ENCODE measurements around the gene CDK6.
A peak's percentile ranks its signal among the peaks of the same experiment; 100 is the strongest.

The CDK6 gene

DNA sequence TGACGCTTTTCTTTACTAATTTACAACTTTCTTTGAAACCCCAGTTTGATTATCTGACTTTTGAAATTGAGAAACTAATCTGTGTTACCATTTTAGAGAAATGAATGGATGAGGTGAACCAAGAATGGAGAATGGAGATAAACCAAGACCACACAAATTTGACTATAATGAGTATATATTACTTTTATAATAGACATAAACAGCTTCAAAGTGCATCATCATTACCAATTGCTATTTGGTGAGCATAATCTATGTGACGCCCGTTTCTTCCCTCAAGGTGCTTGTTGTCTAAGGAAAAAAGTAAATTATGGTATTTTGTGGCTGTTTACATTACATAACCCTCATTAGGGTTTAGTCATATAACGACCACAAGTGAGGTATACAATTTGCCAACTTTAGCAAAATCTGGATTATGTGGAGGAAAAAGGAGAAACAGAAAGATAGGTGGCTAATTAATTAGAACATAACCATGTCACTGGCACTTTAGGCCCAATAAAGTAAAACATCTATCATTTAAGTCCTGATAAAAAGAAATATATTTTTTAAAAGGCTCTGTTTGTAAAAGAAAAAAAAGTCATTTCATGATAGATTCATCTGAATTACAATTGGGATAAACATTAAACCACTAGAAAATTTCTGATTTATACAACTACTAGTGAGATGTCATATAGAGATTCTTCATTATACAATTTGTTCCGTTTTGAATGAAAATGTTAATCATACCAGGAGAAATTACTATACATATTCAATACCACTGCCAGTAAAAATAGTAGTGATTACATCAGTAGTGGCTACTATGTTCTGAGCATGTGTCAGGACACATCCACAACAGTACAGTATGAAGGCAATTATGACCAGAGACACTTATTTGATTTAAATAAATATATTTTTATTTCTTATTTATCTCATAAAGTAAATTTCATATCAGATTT is 128.0 kb downstream of the CDK6 start:
- DNase-seq (ENCODE audit: low spot score) = no peak

DNA sequence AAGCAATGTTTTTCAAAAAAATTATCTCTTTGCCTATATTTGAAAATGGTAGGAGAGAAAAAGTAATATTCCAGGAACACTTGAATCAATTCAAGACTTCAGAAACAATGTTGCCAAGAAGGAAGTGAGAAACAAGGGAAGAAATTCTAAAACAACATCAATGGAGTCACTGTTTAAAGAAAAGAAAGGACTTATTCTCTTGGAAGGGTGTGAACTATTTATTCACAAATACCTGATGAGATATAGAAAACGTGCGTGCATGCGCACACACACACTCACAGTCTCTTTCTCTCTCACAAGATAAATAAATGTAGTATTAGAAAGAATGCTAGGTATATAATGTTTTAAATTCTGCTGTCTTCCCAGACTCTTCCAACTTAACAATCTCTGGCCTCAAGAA is 128.9 kb downstream of the CDK6 start:
- DNase-seq (ENCODE audit: low spot score) = no peak

DNA sequence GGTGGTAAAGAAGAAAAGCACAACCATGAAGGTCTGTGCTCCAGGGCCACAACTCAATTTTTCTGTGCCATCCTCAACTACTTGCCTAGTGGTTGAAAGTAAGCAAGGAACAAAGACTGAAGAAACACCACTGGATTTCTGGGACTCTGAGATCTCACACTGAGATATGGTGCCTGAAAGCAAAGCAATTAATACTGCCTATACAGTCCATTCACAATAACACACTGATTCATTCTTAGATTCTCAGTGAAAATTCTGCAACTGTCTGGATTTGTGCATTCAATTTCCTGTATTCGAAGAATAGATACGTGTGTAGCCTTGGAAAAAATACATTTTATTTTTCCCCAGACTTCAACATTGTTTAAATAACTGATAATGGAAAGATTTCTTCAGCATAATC is 129.8 kb downstream of the CDK6 start:
- DNase-seq (ENCODE audit: low spot score) = no peak

DNA sequence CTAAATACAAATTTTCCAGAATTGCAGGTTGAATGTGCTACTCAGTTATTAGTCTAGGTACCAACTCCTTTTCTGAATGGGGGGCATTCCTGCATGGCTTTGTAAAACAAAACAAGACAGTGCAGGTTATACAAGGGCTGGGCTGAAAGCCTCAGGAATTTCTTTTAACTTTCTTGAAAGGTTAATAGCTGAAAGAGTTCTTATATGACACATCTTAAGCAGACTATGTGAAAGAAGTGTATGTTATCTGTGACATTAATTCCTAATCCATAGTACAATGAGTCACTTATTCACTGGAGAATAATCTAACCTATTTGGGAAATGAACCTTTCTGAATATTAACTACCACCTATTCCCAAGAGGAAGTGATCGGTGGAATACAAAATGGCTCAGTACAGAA is 130.5 kb downstream of the CDK6 start:
- DNase-seq (ENCODE audit: low spot score) = no peak

DNA sequence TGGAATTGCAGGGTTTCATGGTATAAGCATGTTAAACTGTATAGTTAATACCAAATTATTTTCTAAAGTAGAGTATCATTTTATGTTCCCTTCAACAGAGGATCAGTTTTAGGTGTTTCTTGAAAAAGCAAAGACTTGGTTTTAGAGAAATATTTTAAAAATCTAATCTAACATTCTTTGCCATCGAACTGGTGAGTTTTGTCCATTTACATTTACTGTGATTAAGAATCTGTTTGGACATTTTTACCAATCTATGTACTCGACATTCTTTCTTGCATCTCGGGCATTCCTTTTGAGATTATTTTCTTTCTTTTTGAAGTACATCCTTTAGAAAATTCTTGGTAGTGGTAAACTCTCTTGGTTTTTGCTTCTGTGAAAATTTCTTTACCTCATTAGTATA is 131.5 kb downstream of the CDK6 start:
- DNase-seq (ENCODE audit: low spot score) = no peak

DNA sequence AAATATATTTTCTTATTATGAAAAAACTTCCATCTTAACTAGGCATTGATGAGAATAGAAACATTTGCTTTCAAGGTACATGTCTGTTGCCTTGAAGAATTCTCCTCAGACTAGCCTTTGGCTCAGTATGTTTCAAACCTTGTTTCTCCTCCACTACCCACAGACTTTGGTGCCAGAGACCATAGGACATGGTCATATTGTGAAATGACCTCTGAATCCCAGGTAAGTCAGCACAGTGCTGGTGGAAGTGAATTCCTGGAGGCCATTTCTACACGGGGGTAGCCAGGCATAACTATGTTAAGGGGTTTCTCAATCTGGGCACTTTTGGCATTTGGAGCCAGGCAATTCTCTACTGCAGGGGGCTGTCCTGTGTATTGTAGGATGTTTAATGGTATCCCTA is 133.8 kb downstream of the CDK6 start:
- no peak for DNase-seq (ENCODE audit: low spot score)

DNA sequence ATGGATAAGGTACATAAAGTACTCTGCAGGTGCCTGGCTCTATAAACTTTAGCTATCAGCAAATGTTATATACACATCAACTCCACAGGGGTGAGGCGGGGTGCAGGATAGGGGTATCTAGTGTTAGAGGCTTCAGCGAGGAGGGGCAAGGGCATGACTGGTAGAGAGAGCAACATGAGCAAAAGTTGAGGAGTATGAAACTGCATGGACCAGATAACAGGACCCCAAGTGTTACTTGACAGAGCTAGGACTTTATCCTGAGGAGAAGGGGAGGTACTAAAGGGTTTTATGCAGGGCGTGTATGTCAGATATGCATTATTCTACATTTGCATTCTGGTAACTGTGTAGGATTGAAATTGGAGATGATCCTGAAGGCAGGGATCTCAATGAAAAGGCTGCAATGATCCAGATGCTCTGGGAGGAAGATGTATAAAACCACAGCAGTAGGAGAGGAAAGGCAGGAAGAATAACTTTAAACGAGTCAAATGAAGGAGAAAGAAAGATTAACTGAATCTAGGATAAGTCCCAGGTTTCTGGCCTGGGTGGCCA is 136.3 kb downstream of the CDK6 start:
- DNase-seq (ENCODE audit: low spot score) = no peak

DNA sequence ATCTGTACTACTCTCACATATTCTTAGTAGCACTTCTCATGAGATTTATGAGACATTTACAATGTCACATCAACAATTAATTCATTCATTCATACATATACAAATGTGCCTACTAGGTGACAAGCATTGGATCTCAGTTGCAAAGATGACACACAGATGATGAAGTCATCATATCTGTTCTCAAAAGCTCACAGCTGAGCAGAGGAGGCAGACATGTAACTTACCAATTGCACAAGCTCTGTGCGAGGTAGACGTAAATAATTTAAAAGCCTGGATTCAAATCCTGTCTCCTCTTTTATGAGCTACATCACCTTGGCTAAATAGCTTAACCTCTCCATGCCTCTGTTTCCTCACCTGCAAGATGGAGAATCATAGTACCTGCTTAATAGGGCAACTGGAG is 136.8 kb downstream of the CDK6 start:
- no peak for DNase-seq (ENCODE audit: low spot score)

DNA sequence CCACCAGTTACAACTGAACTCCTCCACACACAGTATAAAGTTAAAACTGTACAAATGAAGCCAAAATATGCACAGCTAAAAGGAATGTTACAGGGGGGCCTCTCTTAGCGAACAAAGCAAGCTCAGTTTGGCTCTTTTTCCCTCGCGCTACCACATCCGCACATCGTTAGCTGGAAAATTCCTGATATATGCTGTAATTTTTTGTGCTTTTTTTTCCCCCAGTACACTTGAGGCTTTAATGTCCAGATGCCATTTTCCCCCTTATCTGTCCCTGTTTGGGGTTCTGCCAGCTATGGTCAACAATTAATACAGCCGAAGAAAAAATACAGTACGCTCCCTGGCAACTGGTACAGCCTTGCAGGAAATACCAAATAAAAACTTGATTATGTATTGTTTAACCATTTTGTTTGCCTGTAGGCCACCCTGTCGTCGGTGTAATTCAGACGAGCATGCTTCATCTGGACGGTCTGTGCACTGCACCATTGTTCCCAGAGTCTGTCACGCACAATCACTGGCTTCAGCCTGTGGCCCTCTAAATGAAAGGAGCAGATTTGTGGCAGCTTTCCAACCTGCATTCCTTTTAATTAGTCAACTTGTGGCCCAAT is 138.0 kb downstream of the CDK6 start:
- DNase-seq (ENCODE audit: low spot score) = peak; percentile 80

DNA sequence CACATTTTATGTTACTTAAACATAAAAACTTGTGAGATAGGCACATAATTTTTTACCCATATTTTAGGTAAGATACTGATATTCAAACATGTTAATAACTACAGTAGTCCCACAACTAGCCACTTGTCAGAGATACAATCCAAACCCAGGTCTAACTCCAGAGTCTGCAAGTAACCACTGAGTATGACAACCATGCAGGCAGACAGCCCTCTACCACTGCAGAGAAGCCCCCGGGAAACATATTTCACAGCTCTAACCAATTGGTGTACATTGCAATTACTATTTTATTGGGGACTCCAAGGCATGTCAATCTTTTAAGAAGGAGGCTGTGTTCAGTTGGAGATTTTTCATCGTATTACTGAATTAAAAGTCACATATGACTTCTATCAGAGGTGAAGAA is 139.0 kb downstream of the CDK6 start:
- no peak for DNase-seq (ENCODE audit: low spot score)

DNA sequence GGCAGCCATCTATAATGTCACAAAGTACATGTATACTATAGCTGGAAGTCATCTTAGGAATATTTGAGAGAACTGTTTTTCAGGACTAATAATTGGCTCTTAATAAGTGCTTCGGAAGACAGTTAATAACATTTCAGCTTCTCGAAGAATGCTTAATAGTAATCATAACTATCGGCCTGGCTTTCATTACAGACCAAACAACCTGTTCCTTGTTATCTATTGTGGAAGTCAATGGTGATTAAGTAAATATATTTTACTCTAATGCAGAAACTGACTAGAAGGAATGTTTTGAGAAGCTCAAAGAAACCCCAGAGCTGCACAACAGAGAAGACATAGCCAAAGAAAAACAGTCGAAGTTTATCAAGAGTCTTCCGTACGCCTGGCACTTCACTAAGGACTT is 139.4 kb downstream of the CDK6 start:
- DNase-seq (ENCODE audit: low spot score) = no peak

DNA sequence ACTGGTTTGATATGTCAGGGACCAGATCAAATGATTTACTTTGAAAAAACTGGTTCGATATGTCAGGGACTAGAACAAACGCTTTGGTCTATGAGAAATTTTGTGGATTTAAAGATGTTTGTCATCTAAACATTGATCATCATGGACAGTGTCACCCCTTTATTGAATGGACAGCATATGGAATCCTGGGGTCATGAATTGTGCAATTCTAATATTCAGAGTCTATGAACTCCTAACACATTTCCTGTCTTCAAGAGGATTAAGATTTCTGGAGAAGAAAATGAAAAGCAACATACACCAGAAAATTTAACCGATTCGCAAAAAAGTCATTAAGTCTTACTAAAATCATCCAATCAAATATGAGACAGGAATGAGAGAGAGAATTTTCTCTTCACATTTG is 139.8 kb downstream of the CDK6 start:
- DNase-seq (ENCODE audit: low spot score) = no peak

DNA sequence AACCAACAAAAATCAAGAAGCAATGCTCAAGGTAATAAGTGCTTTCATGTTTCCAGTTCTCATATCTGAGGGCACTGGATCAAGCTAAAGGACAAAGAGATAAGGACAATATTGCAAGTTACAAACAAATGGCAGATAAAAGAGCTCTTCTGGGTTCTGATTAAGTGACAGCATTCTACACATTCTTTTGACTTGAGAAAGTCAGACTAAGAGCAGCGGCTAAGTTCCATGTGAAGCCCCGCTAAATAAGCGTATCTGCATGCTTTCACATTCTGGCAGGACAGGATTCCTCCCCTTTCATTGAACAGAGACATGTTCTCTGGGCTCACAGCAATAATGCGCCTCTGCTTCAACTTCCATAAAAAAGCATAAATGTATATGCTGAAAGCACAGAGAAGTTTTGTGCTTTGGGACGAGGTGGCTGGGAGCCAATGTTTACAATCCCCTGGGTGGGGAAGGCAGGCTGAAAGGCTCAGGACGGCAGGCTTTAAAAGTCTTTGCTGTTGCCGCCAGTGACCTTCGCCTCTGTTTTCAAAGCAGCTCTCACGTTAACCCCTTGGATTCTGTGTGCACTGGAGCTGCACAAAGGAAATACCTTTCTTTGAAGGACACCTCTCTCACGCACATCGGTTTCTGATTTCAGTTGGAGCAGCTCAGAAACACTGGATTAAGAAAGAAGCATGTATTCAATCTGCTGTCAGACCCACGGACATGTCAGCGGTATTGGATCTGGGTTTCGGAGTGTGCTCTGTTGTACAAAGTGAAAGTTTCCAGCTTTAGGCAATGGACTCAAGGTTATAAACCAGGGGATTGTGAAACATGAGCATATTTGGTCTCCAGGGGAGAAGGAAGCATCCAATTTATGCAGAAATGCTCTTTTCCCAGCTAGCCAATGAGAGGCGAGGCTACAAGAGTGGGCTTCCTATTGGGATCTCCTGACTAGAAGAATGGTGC is 140.8 kb downstream of the CDK6 start:
- DNase-seq (ENCODE audit: low spot score) = peak; percentile 66

DNA sequence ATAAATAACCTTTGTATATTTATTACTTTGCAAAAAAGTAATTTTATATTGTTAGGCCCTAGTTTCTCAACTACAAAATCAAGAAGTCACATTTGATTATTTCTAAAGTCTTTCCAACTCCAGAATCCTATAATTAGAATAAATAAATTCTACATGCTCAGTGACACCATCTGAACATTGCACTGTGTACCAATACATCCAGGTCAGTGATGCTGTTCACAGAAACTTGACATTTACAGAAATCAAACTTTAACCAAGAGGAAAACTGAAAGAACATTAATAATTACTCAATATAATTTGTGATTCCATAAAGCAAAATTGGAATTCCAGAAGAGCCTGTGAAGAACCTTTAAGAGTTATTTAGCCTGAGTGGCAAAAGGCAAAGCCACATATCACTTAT is 142.2 kb downstream of the CDK6 start:
- no peak for DNase-seq (ENCODE audit: low spot score)

DNA sequence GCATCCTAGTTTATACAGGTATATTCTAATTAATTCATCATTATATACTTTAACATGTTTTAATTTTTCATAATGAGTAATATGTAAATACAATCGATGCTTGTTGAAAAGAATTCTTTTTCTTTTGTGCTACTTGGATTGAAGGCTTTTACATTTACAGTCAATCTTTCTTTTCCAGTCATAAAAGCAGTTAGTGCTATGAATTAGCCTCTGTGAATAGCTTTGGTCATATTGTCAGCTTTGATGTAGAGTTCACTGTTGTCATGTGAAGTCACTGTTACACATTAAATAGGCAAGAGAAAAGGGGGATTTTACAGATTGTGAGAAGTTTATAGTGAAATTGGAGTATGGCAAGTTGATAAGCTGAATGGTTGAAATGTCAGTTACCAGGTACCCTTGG is 142.9 kb downstream of the CDK6 start:
- DNase-seq (ENCODE audit: low spot score) = no peak

DNA sequence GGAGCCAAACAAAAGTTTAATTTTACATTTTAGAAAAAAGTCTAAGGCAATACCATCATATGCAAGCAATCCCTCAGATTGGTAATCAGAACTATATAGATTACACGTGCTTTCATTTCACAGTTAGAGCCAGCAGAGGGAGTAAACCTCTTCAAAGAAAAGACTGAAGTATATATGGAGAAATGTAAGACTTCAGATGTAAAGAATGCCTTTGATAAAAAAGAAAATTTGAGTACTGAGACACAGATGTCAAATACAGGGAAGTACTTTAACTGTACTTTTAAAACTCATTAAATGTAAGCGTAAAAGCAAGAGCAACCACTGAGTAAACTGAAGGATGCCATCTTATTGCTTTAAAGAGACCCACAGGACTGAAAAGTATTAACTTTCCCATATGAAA is 144.8 kb downstream of the CDK6 start:
- DNase-seq (ENCODE audit: low spot score) = peak; percentile 31

DNA sequence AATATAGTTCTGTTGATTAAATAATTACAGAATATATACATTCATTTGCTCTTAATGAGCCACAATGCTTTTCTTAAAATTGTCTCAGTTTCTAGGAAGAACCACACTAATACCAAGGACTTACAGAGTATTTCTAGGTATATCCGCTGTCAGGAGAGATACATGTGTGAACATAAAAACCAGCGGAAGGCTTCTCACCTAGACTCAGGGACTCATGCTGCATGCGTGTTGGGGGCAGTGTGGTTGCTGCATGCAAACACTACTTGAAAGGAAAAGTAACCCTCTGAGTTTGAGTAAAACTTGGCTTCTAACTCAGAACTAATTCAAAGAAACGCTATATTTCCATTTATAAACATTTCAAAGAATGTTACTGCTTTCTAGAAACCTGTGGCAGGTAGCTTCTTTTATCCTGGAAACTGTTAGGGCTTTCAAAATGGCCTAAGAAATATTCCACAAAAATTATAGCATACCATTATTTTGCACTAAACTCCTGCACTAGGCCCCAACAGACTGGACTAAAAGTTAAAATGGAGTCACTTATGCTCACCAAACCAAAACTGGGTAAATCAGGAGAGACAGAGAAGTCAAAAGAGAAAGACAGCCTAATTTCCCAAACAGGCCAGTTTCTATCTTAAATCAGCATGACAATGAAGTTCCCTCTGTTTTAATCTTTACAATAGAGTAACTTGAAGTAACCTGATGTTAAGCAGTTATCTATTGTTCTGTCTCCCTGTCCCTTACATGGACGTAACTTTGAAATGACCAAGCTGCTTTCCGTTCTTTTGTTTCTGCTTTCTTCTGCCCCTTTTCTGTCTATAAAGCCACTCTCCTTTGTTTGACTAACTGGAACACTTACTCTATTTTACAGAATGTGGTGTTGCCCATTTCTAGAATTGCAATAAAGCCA is 151.0 kb downstream of the CDK6 start:
- no peak for DNase-seq (ENCODE audit: low spot score)

DNA sequence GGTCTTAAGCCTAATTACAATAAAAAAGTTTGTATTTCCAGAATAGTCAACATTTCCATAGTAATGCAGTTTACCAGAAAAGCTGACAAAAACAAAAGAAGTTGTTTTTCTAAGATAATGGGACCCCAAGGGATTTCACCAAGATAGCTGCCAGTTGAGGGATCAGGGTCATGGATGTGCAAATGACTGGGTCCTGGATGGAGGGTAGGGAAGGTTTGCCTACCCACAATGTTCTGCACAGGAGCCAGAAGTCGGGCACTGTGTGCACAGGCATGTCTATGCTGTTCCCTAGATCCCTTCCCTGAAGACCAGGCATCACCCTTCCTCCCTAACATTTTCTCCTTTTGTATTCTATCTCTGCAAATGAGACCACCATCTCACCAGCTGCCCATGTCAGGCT is 152.1 kb downstream of the CDK6 start:
- DNase-seq (ENCODE audit: low spot score) = no peak

DNA sequence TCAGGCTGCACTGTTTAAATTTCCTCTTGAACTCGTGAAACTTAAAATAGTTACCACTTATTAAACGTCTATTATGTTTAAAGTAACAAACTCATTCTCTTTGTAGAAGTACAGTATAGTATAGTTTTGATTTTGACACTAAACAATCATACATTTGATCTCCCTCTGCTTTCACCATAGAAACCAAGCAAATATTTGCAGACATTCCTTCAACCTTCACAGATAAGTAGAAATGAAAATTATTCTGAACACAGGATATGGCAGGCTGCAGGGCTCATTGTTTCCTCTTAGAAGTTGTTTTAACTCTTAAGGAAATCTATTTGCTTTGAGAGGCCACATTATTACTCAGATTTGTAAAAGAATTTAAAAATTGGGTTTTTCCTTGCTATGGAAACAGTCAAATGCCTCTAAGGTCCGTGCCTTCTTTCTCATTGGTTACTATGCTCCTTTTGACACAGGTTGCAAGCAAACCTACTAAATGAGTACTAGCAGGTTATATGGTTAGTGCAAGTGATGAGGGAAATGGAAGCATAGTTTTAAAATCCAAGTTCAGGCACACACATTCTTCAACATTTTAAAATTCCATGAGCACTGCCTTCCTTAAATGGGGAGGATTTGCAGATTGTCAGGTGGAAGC is 153.4 kb downstream of the CDK6 start:
- no peak for DNase-seq (ENCODE audit: low spot score)

DNA sequence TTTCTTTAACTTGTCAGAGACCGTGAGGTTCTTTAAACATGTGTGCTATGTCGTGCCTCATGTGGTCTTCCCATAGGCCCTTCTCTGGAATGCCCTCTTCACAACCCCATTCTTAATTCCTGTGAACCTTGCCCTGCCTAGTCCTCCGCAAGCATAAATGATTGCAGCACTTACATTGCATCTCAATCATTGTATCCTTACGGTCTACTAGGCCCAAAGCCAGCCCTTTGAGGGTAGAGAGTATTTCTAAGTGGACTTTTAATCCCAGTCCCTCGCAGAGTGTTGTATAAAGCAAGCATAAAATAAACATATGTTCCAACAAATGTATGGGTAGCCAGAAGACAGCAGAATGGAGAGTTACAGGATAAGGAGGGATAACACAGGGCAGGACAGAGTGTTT is 154.0 kb downstream of the CDK6 start:
- no peak for DNase-seq (ENCODE audit: low spot score)

DNA sequence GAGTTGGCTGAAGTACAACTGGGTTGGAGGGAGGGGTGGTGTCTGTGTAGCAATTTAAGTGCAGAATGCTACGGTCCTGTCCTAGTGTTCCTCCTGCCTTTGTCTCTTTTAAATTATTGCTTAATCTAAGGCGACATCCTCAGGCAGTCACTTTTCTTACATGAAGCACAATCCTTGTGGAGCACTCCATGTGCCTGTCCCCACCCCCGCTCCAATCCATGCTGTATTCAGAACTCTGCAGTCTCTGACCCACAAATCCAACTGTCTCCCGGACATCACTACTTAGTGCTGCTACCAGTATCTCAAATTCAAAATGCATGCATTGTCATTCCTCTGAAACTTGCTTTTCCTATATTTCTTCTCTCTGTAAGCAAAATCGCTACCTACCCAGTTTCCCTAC is 154.7 kb downstream of the CDK6 start:
- DNase-seq (ENCODE audit: low spot score) = no peak
